ENCODE measurements around the gene CEMP1.
"Not testable (repeated sequence)": the region's sequence is repeated elsewhere in the genome, so short reads cannot be mapped to it uniquely, and the experiment has no call there.

CEMP1 gene

DNA sequence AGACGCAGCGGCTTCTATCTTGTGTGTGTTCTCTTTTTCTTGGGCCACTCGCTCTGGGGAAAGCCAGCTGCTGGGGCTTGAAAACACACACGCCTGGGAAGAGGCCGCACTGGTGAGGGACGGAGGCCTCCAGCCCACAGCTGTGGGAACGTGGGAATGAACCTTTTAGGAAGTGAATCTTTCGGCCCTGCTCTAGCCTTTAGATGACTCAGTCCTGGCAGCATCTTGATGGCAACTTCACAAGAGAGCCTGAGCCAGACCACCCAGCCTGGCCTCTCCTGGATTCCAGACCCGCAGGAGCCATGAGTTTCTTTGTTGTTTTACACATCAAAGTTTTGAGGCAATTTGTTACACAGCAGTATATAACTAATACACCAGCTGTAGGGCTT lies 4.4 kb upstream of the CEMP1 start:
- no peak for DNase-seq

GRCh38 chr16:2534335-2534734 lies 3.1 kb upstream of the CEMP1 start:
- DNase-seq = not testable (repeated sequence)

DNA sequence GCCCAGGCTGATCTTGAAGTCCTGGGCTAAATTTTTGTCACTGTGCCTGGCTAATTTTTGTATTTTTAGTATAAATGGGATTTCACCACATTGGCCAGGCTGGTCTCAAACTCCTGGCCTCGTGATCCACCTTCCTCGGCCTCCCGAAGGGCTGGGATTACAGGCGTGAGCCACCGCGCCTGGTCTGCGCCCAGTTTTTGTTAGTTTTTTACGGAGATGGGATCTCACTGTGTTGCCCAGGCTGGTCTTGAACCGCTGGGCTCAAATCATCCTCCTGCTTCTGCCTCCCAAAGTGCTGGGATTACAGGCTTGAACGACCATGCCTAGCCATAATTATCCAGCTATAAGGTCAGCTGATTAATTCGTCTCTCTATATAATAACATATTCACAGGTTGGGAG lies 2.7 kb upstream of the CEMP1 start:
- no peak for DNase-seq

GRCh38 chr16:2533142-2533755 lies 2.0 kb upstream of the CEMP1 start:
- DNase-seq = not testable (repeated sequence)

DNA sequence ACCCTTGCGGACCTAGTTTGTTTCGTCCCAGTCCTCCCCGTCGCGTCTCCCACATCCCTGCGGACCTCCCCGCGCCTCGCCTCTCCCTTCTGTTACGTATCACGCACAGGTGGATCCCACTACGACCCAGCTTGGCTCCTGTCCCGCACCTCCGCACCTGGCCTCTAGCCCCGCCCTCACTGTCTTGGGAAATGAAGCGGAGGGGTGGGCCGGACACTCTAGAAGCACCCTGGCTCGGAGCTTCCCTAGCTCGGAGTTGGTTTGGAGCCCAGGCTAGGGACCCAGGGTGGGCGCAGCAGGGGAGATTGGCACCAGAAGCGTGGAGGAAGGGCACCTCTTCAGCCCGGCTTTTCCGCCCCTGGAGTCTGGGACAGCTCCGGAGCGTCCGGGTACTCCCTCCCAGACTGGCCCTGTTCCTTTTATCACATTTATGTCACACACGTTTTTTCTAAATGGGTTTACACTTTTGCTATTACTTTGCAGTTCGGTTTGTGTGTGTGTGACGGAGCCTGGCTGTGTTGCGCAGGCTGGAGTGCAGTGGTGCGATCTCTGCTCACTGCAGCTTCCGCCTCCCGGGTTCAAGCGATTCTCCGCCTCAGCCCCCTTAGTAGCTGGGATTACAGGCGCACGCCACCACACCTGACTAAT lies 1.4 kb upstream of the CEMP1 start:
- peak; percentile 30 for DNase-seq

GRCh38 chr16:2531696-2532493 lies 687 bp upstream of the CEMP1 start:
- peak; percentile 51 for DNase-seq

GRCh38 chr16:2530629-2531318 lies 434 bp downstream of the CEMP1 start:
- no peak for DNase-seq

GRCh38 chr16:2529961-2530628 lies 1.1 kb downstream of the CEMP1 start:
- no peak for DNase-seq

GRCh38 chr16:2529061-2529931 lies 1.9 kb downstream of the CEMP1 start:
- no peak for DNase-seq

DNA sequence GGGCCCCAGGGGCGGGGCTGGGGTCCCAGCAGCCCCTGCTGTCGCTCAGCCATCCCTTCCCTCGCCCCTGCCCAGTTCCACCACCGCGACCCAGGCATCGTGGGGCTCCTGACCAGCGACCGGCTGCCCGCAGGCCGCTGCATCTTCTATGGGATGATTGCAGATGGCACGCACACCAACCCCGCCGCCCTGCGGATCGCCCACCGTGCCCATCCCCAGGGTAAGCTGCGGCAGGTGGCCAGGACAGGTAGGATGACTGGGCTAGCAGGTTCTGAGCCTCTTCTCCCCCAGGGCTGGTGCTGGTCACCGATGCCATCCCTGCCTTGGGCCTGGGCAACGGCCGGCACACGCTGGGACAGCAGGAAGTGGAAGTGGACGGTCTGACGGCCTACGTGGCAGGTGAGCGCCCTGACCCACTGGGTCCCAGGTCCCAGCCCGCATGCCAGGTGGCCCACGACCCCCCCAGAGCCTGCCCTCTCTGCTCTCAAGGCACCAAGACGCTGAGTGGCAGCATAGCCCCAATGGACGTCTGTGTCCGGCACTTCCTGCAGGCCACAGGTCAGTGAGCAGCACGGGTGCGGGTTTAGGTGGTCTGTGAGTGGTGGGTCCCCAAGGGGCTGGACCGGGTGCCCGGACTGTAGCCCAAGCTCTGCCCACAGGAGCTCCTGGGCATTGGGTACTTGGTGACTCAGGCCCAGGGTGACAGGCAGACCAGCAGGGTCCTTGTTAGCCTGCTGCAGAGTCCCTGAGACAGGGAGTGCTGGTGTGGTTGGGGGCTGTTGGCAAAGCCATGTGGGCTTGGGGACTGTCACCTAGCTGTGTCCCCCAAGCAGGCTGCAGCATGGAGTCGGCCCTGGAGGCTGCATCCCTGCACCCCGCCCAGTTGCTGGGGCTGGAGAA lies 2.8 kb downstream of the CEMP1 start:
- no peak for DNase-seq

DNA sequence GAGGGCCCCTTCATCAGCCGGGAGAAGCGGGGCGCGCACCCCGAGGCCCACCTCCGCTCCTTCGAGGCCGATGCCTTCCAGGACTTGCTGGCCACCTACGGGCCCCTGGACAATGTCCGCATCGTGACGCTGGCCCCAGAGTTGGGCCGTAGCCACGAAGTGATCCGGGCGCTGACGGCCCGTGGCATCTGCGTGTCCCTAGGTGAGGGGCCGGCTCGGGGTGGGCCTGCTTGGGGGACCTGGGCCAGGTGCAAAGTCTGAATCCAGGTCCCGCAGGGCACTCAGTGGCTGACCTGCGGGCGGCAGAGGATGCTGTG lies 3.5 kb downstream of the CEMP1 start:
- no peak for DNase-seq

DNA sequence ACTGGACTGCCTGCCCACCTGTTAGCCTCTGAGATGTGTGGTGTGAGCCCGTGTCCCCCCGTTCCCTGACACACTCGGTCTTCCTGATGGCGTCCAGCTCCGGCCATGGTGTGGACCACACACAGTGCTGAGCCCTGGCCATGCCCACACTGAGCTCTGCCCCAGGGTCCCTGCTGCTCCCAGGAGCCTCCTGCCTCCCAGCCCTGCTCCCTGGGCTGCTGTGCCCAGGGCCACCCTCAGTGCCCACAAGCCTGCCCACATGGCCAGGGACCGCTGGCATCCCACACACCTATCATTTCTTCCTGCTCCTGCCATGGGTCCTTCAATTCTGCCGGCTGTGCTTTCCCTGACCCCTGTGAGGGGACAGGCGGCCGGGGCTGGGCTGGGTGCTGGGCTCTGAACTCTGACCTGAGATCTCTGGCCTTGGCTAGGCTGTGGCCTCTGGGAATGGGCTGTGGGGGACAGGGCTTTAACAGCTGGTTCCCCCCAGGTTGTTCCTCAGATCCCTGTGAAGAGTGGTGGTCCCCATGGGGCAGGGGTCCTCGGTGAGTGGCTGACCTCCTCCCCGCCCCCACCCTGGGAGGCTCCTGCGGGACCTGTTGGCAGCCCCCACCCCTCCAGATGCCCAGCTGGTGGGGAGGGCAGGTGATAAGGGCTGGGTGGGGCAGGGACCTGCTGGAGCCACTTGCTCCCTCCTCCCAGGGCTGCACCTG lies 4.0 kb downstream of the CEMP1 start:
- DNase-seq = no peak

DNA sequence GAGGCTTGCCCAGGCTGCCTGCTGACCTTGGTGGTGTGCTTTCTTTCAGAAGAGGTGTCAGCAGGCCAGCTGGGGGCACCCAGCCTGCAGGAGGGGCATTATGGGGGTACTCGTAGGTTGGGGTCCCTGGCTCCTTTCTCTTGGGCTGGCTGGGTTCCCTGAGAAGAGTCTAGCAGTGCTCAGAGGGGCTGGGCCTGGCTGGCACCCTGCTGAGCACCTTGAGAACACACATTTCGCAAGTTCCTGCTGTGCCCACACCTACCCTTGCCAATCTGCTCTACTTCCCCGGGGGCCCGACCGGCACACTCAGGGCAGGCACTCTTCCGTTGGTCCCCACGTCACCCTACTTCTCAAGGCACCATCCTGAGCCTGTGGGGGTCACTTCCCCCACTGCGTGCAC lies 5.1 kb downstream of the CEMP1 start:
- DNase-seq = no peak

DNA sequence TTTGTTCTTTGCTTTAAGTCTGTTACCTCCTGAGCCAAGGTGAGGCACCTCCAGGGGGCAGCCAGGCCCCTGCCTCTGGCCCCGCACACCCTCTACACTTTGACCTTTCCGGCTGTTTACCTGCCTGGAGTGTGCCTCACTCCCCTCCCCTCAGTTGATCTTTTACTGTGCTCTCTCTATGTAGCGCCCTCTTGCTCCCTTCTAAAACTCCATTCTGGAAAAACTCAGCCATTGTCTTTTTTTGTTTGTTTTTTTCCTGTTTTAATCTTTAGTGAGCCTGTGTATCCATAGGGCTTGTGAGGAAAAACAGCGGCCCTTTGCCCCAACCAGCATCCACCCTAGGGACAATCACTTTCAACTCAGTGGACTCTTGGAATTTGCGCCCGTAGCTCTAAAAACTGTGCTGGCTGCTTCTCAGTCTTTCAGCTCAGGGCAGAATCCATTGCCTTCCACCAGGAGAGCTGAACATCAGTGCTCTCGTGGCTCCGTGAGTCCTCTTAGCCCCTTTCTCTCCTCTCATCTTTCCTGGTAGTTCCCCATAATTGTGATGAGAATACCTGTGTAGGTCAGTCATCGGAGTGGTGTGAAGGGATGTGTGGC lies 6.8 kb downstream of the CEMP1 start:
- no peak for DNase-seq

- no peak for DNase-seq
Measured at GRCh38 chr16:2523801-2524231, 7.4 kb downstream of the CEMP1 start.

GRCh38 chr16:2520784-2521531 lies 10.2 kb downstream of the CEMP1 start:
- DNase-seq = no peak

DNA sequence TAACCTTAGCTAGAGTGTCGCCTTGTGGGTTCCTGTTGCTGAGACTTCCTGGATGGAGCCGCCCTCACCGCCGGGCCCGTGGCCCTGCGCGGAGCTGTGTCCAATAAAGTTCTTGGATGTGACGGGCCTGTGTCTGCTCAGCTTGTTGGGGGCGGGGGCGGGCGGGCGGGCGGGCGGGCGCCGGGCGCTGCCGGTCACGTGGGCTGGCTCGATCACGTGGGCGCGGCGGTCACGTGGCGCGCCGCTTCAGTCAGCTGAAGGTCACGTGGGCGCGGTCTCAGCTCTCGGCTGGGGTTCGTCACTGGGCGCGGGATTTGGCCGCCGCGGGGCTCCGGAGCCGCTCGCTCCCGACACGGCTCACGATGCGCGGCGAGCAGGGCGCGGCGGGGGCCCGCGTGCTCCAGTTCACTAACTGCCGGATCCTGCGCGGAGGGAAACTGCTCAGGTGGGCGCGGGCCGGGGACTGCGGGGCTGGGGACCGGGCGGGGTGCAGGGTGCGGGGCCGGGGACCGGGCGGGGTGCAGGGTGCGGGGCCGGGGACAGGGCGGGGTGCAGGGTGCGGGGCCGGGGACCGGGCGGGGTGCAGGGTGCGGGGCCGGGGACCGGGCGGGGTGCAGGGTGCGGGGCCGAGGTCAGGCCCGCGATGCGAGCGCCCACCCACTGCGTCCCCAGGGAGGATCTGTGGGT lies 11.0 kb downstream of the CEMP1 start, which contains the start of gene AMDHD2:
Gene AMDHD2 (plus strand): TSS at position 275 of the 687 bp plus-strand sequence. CDS start 88 bp downstream, at position 363.
- no peak for DNase-seq

DNA sequence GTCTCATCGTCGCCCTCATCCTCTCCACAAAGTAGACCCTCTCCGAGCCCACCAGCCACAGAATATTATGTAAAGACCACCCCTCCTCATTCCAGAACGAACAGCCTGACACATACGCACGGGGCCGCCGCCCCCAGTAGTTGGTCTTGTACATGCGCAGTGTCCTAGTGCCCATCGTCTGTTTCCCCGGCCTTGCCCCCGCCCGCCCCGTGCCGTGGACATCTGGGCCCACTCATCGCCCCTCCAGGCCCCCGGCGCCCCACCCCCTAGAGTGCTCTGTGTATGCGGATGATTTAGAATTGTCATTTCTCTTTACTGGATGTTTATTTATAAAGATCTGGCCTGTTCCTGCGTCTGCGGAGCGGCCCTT lies 11.5 kb downstream of the CEMP1 start:
- DNase-seq = no peak

Data from NCI-H2029 treated with DMSO at 0.1 percent for 48 hours (cell line).